ENCODE measurements around the gene TFF1.
A peak's percentile ranks its signal among the peaks of the same experiment; 100 is the strongest.

TFF1 gene

DNA sequence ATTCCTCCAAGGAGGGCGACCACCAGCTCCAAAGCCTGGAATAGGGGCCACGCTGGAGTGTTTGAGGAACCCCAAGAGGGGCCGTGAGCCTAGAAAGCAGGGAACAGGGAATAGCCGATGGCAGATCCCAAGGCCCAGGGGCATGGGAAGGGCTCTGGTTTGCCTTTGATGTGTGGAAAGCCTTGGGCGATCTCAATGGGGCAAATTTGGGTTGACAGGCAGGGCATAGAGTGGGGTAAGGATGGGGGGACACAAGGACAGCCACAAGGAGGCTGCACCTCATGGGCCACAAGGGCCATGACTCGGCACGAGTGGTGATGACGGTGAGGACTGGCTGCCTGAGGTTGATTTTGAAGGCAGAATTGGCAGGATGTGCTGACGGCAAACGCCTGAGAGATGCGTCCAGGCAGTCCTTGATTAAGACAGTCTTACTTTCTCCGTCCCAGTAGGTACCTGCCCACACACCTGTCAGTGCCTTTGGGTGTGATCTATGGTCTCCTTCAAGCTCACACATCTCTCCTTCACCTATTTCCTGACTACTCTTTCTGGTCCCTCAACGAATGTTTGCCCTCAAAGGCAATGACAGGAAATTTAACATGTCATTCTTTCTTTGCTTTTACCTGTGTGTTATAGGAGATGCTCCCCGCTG lies 31.5 kb upstream of the TFF1 start:
- no peak for DNase-seq

DNA sequence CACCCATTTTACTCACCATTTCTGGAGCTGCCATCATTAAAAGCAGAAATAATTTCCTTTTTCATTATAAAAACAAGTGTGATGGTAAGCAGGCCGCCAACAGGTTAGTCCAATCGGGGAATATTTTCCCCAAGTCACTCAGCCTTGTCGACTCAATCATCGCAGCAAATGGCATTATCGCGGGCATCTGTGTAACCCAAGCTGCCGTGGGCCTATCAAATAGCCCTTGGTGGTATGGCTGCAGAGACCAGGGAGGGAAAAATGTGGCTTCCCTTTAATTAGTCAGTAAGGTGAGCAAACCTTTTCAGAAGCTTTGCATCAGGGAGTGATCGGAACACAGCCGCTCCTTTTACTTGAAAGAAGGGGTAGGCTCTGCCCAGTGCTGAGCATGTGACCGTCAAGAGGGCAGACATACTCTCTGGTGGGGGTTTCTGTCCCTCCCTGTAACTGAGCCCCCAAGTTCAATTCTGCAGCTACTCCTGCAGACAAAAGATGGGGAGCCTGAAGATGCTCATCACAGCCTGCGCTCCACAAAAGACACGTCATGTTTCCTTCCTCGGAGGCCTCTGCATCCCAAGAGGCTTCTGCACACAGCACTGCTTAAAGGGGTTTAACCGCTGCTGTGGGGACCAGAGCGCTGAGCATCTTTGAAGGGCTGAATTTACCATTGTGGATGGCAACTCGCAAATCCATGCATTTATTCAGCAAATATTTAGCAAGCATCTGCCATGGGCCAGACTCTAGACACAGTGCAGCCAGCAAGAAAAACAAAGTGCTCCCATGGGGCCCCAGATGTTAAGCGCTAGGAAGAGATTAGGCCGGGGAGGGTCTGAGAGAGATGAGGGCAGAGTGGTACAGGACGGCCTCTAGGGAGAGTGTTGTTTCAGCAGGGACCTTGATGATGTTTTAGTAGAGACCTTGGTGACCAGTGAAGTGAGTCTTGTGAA lies 30.7 kb upstream of the TFF1 start:
- DNase-seq = no peak

DNA sequence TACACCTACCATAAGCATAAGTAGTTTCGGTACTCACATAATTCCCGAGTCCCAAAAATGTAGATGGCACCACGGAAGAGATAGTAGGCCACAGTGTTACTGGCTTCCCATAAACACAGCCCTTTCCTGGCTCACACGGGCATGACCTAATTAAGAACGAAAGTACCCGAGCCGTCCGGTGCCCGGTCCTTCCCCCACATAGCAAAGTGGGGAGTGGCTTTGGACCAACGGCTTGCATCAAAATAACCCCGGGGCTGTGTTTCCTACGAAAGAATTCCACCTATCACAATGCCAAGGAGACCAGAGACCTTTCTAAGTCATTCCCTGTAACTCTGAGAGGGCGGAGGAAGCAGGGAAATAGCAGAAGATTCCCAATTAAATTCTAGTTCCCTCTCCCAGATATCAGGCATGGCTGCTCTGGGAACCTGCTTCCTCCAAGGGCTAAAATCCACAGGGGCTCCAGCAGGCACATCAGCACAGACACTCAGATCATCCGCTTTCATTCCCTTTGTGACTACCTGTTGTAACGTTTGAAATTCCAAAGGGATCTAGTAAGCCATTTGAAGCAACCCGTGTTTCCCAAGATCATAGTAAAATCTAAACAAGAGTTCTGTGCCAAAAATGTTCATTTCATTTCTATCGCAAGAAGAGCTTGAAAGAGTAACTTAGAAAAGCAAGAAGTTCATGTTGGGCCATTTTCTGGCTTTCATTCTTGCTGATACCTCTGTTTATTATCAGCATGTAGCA lies 29.7 kb upstream of the TFF1 start, which contains the start of gene TMPRSS3:
TSS of gene TMPRSS3 (minus strand) at position 148 of the 747 bp plus-strand sequence. CDS start 635 bp downstream, outside the sequence.
- no peak for DNase-seq

DNA sequence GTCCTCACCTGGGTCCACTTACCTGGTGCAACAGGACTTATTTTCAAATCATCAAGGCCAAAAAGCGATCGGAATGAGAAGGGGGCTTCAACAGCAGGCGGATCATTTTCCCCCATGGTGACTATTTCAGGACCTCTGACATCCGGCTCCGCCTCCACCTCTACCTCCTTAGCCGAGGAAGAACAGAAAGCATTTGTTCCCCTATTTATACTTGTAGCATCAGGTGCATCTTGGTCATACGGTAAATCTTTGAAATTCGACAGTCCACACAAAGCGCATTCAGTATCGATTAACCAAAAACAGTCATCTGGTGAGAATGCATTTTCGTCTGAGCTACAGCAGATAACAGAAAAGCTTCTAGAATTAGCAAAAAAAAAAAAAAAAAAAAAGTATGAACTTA lies 29.0 kb upstream of the TFF1 start:
- DNase-seq = no peak

DNA sequence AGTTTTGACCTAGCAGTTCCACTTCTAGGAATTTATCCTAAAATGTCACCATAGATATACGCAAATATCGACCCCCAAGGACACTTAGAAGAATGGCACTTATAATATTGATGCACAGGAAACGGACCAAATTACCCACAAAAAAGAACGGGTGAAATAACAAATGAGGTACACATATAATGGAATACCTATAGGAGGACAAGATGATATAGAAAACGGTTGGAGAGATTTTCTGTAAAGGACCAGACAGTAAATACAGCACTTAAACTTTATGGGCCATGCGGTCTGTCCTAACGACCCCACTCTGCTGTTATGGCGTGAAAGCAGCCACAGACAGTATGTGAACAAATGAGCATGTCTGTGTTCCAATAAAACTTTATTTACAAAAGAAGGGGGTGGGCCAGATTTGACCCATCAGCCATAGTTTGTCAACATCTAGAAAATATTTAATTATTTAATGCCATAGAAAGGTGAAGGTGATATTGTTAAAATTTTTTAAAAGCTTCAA lies 27.2 kb upstream of the TFF1 start:
- no peak for DNase-seq

DNA sequence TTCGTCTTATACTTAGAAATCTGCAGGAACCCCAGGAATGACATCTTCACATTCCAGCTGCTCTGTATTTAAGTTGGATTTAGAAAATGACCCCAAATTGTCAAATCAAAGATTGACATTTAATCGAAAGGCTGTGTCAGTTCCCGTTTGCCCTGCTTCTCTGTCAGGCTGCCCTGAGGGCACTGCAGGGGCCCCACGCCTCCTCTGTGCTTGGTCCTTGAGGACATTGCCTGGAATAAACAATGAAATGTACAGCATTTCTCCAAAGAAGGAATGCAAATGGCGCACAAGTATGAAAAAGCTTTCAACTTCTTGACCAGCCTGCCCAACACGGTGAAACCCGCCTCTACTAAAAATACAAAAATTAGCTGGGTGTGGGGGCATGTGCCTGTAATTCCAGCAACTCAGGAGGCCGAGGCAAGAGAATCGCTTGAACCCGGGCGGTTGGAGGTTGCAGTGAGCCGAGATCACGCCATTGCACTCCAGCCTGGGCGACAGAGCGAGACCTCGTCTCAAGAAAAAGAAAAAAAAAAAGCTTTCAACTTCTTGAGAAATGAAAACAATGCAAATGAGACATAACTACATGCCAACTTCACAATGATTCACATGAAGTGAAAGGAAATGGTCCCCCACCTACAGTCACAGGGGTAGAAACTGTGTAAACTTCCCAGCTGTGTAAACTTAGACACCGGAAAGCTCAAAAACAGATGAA lies 26.6 kb upstream of the TFF1 start:
- peak in 1 of 2 experiments; percentile 47 for DNase-seq

DNA sequence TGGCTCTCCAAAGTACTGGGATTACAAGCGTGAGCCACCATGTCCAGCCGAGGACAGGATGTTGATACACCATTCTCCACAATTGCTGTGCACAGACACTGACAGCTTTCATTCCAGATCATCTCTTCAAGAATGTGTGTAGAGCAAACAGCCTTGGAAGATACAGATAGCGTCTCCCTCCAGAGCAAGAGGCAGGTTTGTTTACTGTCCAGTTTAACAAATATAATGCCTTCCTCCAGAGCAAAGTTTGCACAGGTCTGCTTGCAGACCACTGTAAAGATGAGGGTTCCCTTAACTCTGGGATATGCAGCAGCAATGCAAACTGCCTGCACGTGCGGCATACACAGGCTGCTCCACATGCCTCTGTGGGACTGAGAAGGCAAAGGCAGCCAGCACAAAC lies 25.0 kb upstream of the TFF1 start:
- no peak for DNase-seq

DNA sequence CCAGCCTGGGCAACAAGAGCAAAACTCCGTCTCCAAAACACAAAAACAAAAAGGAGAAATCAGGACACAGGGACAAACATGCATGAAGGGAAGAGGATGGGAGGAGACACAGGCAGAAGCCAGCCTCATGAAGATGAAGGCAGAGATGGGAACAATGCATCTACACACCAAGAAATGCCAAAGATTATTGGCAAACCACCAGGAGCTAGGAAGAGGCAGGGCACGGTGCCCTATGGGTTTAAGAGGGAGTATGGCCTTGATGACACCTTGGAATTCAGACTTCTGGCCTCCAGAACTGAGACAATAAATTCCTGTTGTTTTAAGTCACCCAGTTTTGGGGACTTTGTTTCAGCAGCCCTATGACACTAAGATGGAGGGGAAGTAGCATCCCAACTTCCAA lies 24.4 kb upstream of the TFF1 start:
- no peak for DNase-seq

DNA sequence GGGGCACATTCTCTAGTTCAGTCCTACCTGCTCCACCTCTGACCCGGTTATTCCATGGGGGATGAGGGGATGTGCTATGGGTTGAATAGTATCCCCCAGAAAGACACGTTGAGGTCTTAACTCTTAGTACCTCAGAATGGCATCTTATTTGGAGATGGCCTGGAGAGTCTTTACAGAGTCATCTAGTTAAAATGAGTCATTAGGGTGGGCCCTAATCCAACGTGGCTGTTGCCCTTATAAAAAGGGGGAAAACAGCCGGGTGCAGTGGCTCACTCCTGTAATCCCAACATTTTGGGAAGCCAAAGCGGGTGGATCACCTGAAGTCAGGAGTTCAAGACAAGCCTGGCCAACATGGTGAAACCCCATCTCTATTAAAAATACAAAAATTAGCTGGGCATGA lies 23.9 kb upstream of the TFF1 start:
- no peak for DNase-seq

DNA sequence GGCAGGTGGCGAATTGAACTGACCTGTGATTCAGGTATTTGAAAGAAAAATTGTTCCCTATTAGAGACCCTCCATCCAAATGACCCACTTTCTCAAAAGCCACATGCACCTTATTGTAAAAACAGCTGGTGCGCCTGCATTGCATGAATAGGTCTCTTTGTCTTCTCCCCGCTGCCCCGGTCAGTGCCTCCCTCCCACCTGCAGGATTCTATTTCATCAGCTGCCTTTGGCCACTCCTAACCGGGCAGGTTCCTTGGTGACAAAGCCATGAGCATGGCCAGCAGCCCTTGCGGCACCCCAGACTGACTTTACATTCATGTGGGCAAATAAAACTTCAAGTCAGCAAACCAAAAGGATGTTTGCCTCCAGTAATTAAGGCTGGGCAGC lies 23.1 kb upstream of the TFF1 start:
- DNase-seq = no peak

DNA sequence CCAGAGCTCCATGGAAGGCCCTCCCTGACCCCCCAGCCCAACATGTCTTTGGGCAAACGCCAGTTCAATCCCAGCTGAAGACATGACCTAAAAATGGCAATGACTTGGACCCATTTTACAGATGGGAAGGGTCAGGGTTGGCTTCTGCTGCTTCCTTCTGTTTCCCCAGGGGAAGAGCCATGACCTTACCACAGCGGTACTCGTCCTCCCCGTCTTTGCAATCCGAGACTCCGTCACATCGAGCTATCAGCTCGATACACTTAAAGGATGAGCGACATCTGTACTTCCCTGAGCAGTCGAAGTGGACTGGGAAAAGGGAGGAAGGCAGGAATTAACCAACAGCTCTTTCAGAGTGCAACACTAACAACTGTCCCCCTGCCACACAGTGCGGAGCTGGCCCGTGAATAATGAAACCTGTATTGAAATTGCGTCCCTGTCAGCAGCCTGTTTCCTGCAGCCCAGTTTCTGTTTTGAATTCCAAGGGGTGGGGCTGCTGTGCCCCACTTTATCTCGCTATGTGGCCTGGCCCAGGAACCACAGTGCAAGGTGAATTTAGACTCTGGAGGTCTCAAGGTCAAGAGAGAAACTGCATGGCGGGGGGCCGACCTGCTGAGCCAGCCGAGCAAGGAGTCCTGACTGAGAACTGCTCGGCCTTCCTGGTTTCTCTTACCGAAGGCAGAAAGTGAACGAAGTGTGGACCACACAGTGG lies 22.6 kb upstream of the TFF1 start:
- DNase-seq = no peak

DNA sequence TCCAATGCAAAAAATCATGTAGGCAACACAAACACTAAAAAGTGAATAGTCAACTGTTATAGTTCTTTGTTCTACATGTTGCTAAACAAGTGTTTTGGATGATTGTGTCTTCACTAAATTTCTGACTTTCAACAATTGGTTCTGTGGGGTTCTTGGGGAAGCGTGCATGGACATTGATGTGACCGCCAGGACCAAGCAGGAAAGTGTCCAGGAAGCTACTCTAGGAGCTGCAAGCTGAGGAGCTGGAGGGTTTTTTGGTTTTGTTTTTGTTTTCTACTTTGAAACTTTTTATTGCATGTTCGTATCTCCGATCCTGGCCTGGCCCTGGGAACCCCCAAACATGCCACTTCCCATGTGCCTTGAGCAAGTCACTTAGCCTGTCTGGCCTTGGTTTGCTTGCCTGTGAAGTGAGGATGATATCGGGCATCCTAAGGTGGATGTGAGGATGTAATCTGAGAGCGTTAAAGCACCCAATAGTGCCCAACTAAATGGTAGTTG lies 21.6 kb upstream of the TFF1 start:
- no peak for DNase-seq

DNA sequence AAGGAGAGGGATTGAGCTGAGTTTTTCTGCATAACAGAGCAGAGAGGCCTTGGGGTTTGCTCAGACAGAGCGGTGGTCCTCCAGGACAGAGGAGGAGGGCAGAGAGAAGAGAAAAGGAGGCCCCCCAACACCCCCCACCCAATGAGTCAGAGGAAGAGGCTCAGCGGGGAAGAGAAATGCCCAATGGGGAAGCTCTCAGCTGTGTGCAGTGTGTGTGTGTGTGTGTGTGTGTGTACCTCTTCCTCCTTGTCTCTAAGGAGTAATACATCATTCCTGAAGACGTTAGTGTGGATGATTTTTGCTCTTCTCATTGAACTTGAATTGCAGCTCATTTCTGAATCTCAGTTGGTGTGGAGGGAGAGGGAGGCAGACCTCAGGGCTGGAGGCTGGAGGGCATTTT lies 20.8 kb upstream of the TFF1 start:
- DNase-seq = no peak

DNA sequence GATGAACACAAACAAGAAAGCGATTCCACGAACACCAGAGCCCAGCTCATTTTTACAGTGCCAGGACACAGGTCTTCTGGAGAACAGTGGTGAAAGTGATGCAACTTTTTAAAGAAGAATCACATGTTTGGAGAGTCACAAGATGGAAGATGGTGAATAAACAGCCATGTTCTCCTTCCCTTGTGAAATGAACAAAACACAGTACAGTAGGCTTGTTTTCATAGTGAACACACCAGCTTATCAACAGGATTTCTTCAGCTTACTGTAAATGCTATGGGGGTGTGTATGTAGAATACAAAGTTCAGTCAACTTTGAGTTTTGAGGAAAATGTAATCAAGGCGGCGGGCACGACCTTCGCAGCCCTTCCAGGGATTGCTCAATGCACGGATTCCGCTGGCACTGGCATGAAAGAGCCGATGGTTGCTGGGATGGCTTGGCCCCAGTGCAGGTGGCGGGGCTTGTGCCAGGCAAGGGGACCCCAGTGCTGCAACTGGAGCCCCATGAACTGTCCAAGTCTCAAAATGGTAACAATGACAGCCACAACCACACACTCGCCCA lies 19.8 kb upstream of the TFF1 start:
- no peak for DNase-seq

DNA sequence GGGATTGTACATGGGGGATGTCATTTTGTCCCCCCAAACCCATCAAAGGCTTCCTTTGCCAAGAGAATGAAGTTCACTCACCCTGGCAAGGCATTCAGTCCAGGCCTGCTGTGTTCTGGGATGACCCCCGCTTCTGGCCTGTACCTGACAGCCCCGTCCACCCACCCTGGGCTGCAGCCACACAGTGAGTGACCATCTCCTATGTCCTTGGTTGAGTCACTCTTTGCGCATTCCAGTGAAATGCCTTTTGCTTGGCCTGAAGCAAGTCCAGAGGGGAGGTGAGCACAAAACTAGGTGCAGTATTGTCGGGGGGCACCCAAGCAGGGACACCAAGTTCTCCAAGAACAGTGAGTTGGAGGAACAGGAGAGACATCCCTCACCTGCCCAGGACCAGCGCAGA lies 19.3 kb upstream of the TFF1 start:
- no peak for DNase-seq

DNA sequence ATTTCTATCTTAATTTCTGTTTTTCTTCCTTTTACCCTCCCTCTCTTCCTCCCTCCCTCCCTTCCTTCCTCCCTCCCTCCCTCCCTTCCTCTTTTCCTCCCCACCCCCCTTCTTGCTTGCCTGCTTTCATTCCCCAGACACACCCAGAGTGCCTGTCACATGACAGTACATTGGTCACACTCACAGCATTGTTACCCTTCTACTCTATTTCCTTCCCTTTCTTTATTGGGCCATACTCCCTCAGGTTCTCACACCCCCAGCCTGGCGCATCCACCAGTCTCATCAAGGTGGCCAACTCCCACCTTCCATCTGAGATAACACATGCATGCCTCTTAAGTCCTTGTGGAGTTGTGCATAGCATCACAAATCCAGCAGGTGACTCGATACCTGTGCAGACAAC lies 18.7 kb upstream of the TFF1 start:
- DNase-seq = no peak

DNA sequence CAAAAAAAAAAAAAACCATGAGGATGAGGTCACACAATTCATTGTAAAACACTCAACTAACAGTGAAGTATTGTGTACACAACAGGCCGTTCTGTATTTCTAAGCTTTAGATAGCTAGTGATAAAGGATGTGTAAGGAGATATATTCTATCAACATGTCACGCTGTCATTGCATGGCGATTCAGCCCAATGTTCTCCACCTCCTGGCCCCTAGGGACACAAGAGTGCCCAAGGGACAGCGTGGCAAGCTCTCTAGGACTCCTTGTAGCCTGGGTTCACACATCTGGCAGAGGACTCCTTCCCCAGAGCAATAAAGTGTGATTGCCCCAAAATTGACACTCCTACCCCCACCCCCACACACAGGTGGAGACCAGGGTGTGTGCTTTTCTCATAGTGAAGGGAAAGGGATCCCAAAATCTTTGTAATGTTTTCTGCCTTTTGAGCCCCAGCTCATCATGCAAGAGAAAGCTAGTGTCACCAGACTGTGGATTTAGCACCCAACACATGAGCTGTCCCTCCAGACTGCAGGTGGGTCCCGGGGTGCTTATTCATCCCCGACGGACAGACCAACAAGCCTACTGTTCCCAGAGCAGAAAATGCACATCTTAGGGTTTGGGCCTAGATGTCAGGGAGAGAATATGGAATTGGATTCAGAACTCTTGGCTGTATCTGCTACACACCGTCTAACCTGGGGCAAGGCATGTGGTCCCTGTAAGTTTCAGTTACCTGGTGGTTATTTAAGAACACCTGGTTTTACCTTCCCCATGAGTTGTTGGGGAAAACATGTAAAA lies 18.0 kb upstream of the TFF1 start:
- no peak for DNase-seq

DNA sequence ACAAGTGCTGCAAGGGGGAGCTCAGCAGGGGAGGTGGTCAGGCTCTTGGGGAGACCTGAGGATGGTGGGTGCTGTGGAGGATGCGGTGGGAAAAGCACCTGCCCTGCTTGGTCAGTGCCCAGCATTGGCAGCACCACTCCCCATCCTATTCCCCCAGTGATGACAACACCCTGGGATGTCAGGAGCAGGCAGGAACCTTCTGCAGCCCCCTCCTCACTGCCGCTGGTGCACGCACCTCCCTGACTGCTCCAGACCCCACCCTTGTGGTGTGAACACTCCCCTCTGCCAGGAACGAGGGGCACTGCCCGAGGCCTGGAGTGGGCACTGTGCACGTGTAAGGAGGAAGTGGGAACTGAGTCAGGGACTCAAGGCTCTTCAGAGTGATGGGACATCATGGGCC lies 17.0 kb upstream of the TFF1 start:
- no peak for DNase-seq

DNA sequence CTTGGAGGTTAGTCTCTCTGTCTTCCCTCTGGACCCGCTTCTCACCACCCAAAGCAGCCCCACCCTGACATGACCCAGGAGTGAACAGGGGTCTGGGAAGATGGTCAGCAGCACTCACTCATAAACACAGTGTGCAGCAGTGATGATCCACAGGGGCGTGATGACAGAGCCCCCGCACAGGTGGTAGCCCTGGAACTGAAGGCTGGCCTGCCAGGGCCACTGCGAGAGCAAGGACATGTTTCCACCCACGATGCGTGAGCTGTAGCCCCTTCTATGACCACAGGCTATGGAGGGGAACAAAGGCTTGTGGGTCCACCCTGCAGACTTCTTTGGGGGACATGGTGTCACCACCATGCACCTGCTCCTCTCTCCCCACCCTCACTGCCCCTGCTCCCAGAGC lies 16.6 kb upstream of the TFF1 start:
- DNase-seq = no peak

DNA sequence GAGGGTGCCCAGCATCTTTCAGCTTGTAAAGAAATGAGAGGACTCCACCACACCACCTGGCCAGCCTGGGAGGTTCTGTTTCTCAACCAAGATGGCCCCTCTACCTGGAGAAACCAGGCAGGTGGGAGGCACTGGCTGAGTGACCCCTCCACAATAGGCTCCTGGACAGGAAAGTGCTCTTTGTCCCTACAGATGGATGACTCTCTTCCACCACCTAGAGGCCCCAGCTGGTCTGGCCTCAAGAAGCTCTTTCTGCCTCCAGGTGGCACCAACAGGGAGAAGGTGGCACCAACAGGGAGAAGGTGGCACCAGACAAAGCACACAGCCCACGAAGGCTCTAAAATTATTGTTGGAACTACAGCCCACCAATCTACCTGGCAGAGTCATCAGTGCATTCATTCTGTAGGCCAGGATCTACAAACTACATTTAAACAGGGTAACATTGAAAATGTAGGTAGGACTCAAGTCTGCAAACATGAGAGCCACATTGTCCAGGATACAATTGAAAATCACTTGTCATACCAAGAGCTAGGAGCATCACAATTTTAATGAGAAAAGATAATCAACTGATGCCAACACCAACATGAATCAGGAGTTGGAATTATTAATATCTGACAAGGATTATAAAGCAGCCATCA lies 15.1 kb upstream of the TFF1 start:
- DNase-seq = peak; percentile 71 to 74
